NCI-H187 (cell line): ENCODE results near the gene VSTM5.

Source experiments
- DNase-seq, 2 experiments: peaks; one replicate each; lab custom pipeline; 2025; lab: John Stamatoyannopoulos, UW

The VSTM5 gene

GRCh38 chr11:93842461-93842860 is 8.0 kb downstream of the VSTM5 start:
- DNase-seq = no peak

GRCh38 chr11:93842034-93842433 is 8.4 kb downstream of the VSTM5 start:
- no peak for DNase-seq

GRCh38 chr11:93841446-93841845 is 9.0 kb downstream of the VSTM5 start:
- DNase-seq = no peak

- no peak for DNase-seq
Observed at GRCh38 chr11:93840981-93841380, 9.4 kb downstream of the VSTM5 start.

GRCh38 chr11:93840180-93840579 is 10.2 kb downstream of the VSTM5 start:
- no peak for DNase-seq

GRCh38 chr11:93838967-93839366 is 11.5 kb downstream of the VSTM5 start:
- DNase-seq = no peak

- no peak for DNase-seq
Observed at GRCh38 chr11:93832780-93833179, 17.6 kb downstream of the VSTM5 start.

- DNase-seq = no peak
Observed at GRCh38 chr11:93831343-93832127, 18.9 kb downstream of the VSTM5 start.

- no peak for DNase-seq
Observed at GRCh38 chr11:93829598-93829997, 20.8 kb downstream of the VSTM5 start.

- DNase-seq = no peak
Observed at GRCh38 chr11:93827363-93827762, 23.1 kb downstream of the VSTM5 start.

GRCh38 chr11:93823210-93823609 is 27.2 kb downstream of the VSTM5 start:
- no peak for DNase-seq

- DNase-seq = no peak
Observed at GRCh38 chr11:93822359-93822758, 28.1 kb downstream of the VSTM5 start.

- DNase-seq = no peak
Observed at GRCh38 chr11:93821617-93822016, 28.8 kb downstream of the VSTM5 start.

GRCh38 chr11:93820847-93821246 is 29.6 kb downstream of the VSTM5 start:
- no peak for DNase-seq

GRCh38 chr11:93819966-93820695 is 30.3 kb downstream of the VSTM5 start:
- no peak for DNase-seq

GRCh38 chr11:93817426-93818348 is 32.7 kb downstream of the VSTM5 start:
- no peak for DNase-seq

- no peak for DNase-seq
Observed at GRCh38 chr11:93814966-93815633, 35.3 kb downstream of the VSTM5 start.

GRCh38 chr11:93813974-93814373 is 36.4 kb downstream of the VSTM5 start:
- DNase-seq = no peak

GRCh38 chr11:93807980-93808379 is 42.4 kb downstream of the VSTM5 start:
- no peak for DNase-seq

GRCh38 chr11:93804879-93805278 is 45.5 kb downstream of the VSTM5 start:
- no peak for DNase-seq

- no peak for DNase-seq
Observed at GRCh38 chr11:93801366-93801765, 49.1 kb downstream of the VSTM5 start.
